ENCODE data around the gene SH2D3C.

SH2D3C gene

DNA sequence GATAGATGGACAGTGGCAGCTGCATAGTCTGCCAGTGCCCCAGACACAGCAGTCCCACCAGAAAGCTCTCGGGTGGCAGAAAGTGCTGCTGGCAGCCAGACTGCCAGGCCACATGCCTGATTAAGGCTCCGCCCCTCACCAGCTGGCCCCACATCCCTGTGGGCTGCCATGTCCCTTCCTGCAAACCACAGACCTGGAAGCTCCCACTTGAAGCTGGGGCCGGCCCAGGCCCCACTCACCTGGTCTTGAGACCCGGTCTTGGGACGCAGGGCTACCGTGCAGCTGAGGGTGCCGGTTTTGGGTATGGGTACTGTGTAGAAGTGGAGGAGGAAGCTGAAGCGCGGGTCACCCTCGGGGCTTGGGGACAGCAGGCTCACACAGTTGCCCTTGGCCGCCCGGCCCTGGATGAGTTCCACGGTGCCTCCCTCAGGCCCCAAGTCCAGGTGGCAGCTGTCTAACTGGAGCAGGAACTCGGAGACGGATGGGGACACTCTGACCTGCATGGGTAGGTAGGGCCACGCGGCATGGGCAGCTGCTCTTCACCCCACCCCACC is 39.5 kb upstream of the SH2D3C start:
- Histone ChIP-seq H3K9me3 (ENCODE audit: control insufficient read depth, insufficient read depth, low read depth, low read length) (no peaks in the 10 kb centered on the region), H3K4me3 (ENCODE audit: low read depth, low read length) (no peak overlapping the region), H3K4me1 (ENCODE audit: control insufficient read depth, insufficient read depth, low read length) (no peaks in the 10 kb centered on the region), H3K36me3 (ENCODE audit: control insufficient read depth in 2 of 2, insufficient read depth in 1 of 2, low read length in 2 of 2) (peaks cover 0 to 23% of the 10 kb centered on the region in 2 experiments; a peak in 1 of 3 replicates), H3K27ac (ENCODE audit: extremely low read depth, low read depth, low read length) (no peak overlapping the region)
- POLR2A ChIA-PET: interaction anchor here (1.3 kb wide), 2 partner anchors 9 to 10 kb away, joined by 5 to 8 read pairs; no protein-coding TSS in a partner anchor
- CTCF ChIA-PET: interaction anchor here (0.9 to 1.2 kb wide), 3 partner anchors 12 to 83 kb away, joined by 3 to 4 read pairs (median 3); partner anchors contain the start of gene TOR2A
- TF ChIP-seq ZNF560 (tag by site-specific recombination; IDR thresholded peaks at IDR 0.05; ENCODE audit: borderline replicate concordance) (no peak), ZBTB8A (tag by site-specific recombination; IDR thresholded peaks at IDR 0.05) (no peak), ZNF350 (tag by site-specific recombination; IDR thresholded peaks at IDR 0.05) (no peak), ZNF658 (tag by site-specific recombination; IDR thresholded peaks at IDR 0.05) (no peak), ZIC2 (tag by site-specific recombination; IDR thresholded peaks at IDR 0.05) (no peak)

DNA sequence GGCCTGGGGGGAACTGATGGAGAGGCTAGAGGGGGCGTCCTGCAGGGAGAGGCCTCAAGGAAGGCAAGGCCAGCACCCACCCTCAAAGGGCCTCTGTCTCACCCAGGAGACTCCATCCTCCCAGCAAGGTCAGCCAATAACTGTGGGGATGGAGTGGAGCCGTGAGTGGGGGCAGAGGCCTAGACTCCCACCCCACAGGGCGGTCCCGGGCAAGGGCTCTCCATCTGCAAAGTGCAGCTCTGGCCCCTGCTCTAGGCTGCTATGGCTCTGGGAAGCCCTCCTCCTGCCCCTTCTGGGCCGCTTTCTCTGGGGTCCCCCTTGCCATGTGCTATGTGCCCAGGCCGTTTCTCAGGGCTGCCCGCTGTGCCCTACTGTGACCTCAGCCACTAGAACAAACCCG is 38.3 kb upstream of the SH2D3C start:
- ChIA-PET CTCF (interaction anchor here (0.8 kb wide), 1 partner anchor 105 kb away, joined by 3 read pairs; no protein-coding TSS in a partner anchor), POLR2A (interaction anchor here (0.8 to 1.3 kb wide), 2 partner anchors 8 to 16 kb away, joined by 7 to 8 read pairs; no protein-coding TSS in a partner anchor)
- Histone ChIP-seq H3K4me3 (ENCODE audit: low read depth, low read length) (no peak overlapping the region), H3K27ac (ENCODE audit: extremely low read depth, low read depth, low read length) (no peak overlapping the region), H3K4me1 (ENCODE audit: control insufficient read depth, insufficient read depth, low read length) (no peaks in the 10 kb centered on the region), H3K36me3 (ENCODE audit: control insufficient read depth in 2 of 2, insufficient read depth in 1 of 2, low read length in 2 of 2) (peaks cover 0 to 34% of the 10 kb centered on the region in 2 experiments; a peak in 2 of 3 replicates), H3K9me3 (ENCODE audit: control insufficient read depth, insufficient read depth, low read depth, low read length) (no peaks in the 10 kb centered on the region)
- TF ChIP-seq, protein P1, sequence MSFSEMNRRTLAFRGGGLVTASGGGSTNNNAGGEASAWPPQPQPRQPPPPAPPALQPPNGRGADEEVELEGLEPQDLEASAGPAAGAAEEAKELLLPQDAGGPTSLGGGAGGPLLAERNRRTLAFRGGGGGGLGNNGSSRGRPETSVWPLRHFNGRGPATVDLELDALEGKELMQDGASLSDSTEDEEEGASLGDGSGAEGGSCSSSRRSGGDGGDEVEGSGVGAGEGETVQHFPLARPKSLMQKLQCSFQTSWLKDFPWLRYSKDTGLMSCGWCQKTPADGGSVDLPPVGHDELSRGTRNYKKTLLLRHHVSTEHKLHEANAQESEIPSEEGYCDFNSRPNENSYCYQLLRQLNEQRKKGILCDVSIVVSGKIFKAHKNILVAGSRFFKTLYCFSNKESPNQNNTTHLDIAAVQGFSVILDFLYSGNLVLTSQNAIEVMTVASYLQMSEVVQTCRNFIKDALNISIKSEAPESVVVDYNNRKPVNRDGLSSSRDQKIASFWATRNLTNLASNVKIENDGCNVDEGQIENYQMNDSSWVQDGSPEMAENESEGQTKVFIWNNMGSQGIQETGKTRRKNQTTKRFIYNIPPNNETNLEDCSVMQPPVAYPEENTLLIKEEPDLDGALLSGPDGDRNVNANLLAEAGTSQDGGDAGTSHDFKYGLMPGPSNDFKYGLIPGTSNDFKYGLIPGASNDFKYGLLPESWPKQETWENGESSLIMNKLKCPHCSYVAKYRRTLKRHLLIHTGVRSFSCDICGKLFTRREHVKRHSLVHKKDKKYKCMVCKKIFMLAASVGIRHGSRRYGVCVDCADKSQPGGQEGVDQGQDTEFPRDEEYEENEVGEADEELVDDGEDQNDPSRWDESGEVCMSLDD (tag by site-specific recombination; IDR thresholded peaks at IDR 0.05): no peak
- no peak for TF ChIP-seq ZFP37 (tag by site-specific recombination; IDR thresholded peaks at IDR 0.05)
- TF ChIP-seq ZNF514 (tag by site-specific recombination; IDR thresholded peaks at IDR 0.05): no peak
- TF ChIP-seq, protein P2, sequence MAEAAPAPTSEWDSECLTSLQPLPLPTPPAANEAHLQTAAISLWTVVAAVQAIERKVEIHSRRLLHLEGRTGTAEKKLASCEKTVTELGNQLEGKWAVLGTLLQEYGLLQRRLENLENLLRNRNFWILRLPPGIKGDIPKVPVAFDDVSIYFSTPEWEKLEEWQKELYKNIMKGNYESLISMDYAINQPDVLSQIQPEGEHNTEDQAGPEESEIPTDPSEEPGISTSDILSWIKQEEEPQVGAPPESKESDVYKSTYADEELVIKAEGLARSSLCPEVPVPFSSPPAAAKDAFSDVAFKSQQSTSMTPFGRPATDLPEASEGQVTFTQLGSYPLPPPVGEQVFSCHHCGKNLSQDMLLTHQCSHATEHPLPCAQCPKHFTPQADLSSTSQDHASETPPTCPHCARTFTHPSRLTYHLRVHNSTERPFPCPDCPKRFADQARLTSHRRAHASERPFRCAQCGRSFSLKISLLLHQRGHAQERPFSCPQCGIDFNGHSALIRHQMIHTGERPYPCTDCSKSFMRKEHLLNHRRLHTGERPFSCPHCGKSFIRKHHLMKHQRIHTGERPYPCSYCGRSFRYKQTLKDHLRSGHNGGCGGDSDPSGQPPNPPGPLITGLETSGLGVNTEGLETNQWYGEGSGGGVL (tag by site-specific recombination; IDR thresholded peaks at IDR 0.05): no peak
- no peak for TF ChIP-seq ZNF248 (tag by site-specific recombination; IDR thresholded peaks at IDR 0.05)
- TF ChIP-seq, protein P3, sequence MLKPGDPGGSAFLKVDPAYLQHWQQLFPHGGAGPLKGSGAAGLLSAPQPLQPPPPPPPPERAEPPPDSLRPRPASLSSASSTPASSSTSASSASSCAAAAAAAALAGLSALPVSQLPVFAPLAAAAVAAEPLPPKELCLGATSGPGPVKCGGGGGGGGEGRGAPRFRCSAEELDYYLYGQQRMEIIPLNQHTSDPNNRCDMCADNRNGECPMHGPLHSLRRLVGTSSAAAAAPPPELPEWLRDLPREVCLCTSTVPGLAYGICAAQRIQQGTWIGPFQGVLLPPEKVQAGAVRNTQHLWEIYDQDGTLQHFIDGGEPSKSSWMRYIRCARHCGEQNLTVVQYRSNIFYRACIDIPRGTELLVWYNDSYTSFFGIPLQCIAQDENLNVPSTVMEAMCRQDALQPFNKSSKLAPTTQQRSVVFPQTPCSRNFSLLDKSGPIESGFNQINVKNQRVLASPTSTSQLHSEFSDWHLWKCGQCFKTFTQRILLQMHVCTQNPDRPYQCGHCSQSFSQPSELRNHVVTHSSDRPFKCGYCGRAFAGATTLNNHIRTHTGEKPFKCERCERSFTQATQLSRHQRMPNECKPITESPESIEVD (tag by site-specific recombination; IDR thresholded peaks at IDR 0.05): no peak
- TF ChIP-seq ZNF621 (tag by site-specific recombination; IDR thresholded peaks at IDR 0.05): no peak
- TF ChIP-seq, protein P4, sequence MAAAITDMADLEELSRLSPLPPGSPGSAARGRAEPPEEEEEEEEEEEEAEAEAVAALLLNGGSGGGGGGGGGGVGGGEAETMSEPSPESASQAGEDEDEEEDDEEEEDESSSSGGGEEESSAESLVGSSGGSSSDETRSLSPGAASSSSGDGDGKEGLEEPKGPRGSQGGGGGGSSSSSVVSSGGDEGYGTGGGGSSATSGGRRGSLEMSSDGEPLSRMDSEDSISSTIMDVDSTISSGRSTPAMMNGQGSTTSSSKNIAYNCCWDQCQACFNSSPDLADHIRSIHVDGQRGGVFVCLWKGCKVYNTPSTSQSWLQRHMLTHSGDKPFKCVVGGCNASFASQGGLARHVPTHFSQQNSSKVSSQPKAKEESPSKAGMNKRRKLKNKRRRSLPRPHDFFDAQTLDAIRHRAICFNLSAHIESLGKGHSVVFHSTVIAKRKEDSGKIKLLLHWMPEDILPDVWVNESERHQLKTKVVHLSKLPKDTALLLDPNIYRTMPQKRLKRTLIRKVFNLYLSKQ (tag by site-specific recombination; IDR thresholded peaks at IDR 0.05; ENCODE audit: borderline replicate concordance): no peak

Measured in HEK293 (cell line).